ENCODE results near the gene POU6F1. TPM values are rescaled to one million over a fixed set of nuclear protein-coding genes. Genes with fewer than 3 reads are reported as not detected.

Gene POU6F1
- total and polyA plus RNA-seq, 2 of the 8 experiments (the other 6 are each of a cell fraction or from before 2014, with no cell fraction given) = 5.6 to 8.7 TPM

GRCh38 chr12:51238037-51238509 is 20.2 kb upstream of the POU6F1 start:
- peak overlapping the region; percentile 65 for H3K27ac ChIP-seq (ENCODE audit: low read depth, low read length)
- H2BK120ac ChIP-seq (replicated peaks; ENCODE audit: low read depth, low read length) = peak overlapping the region; percentile 93
- POLR2A ChIA-PET (ENCODE audit: partially characterized antibody) = interaction anchor here (0.6 to 3.3 kb wide), 19 partner anchors 9 to 190 kb away, joined by 3 to 26 read pairs (median 4); partner anchors contain the start of genes CSRNP2, LETMD1, POU6F1 and SMAGP
- H3K4me1 ChIP-seq (replicated peaks in 1 of 4; ENCODE audit: control insufficient read depth in 3 of 4, insufficient read depth in 4 of 4, low read length in 3 of 4) = peaks cover 0 to 9% (median 5%) of the 10 kb centered on the region in 4 experiments; a peak in 6 of 7 replicates
- 0 out of 2 replicates have a peak overlapping the region, but pooled peaks have one; percentile 54 for H2AK5ac ChIP-seq (ENCODE audit: low read depth, low read length)
- H2BK5ac ChIP-seq (ENCODE audit: low read depth, low read length) = peak overlapping the region; percentile 88
- DNase-seq (ENCODE audit: low read depth in 1 of 2, low spot score in 2 of 2) (no peak), FAIRE-seq (no peak)
- peak overlapping the region; percentile 82 to 88 for H3K4me2 ChIP-seq (ENCODE audit: insufficient read depth in 1 of 2, low read depth in 2 of 2, low read length in 2 of 2)
- H3K27me3 ChIP-seq (replicated peaks in 1 of 4; ENCODE audit: control insufficient read depth in 3 of 4, extremely low read depth in 1 of 4, insufficient read depth in 3 of 4, low read length in 3 of 4) = no peaks in the 10 kb centered on the region
- H3K23ac ChIP-seq (ENCODE audit: insufficient read length) = no peak overlapping the region
- H3K56ac ChIP-seq (replicated peaks; ENCODE audit: insufficient read length, low read depth, low read length) = peak overlapping the region; percentile 93
- peak overlapping the region; percentile 88 for H4K91ac ChIP-seq (replicated peaks; ENCODE audit: insufficient read length, low read length)
- H2BK20ac ChIP-seq (ENCODE audit: low read length) = peak overlapping the region; percentile 51; the same call in 1 of the 2 replicates
- TF ChIP-seq SIRT6 (IDR thresholded peaks at IDR 0.05; ENCODE audit: low read length) (no peak), TAF7 (optimal IDR thresholded peaks at IDR 0.05; ENCODE audit: borderline replicate concordance, low read depth, low read length) (peak; percentile 33)
- H3K18ac ChIP-seq (ENCODE audit: extremely low read depth, low read length) = peak overlapping the region; percentile 91
- peak overlapping the region; percentile 96 for H2AFZ ChIP-seq (ENCODE audit: low read length)
- peak overlapping the region; percentile 54 to 98 (median 78) for H3K4me3 ChIP-seq (ENCODE audit: extremely low read depth in 1 of 4, insufficient read depth in 2 of 4, low read depth in 3 of 4, low read length in 4 of 4)
- peak overlapping the region; percentile 100 for H2BK15ac ChIP-seq (ENCODE audit: low read length)
- H3K9ac ChIP-seq (replicated peaks in 1 of 4; ENCODE audit: extremely low read depth in 1 of 4, low read depth in 3 of 4, low read length in 3 of 4) = peak overlapping the region; percentile 56 to 100 (median 92)
- H3K4ac ChIP-seq (replicated peaks; ENCODE audit: insufficient read length, low read depth, low read length) = peak overlapping the region; percentile 92
- WGBS, 2 experiments (ENCODE audit: extremely low coverage in 1 of 2, insufficient coverage in 1 of 2, insufficient read length in 1 of 2, insufficient replicate concordance in 2 of 2, low coverage in 1 of 2, low lambda C conversion rate in 2 of 2, missing lambda C conversion rate in 1 of 2) = 50% methylated on average over 10 of the region's 10 CpGs; no CpG with 5 or more reads in 1 of the 2 experiments
- H3K23me2 ChIP-seq (ENCODE audit: low read depth, low read length) = peaks cover 8% of the 10 kb centered on the region
- no peaks in the 10 kb centered on the region for H3K9me3 ChIP-seq (ENCODE audit: insufficient read depth in 2 of 2, low read depth in 1 of 2, low read length in 1 of 2)
- H2BK12ac ChIP-seq (ENCODE audit: low read depth, low read length) = peak overlapping the region; percentile 64
- peak overlapping the region; percentile 8 for H3K14ac ChIP-seq (ENCODE audit: insufficient read length)
- peak overlapping the region; percentile 80 for H4K5ac ChIP-seq (ENCODE audit: insufficient read length, low read depth, low read length)
- peak overlapping the region; percentile 69; the same call in 1 of the 2 replicates for H4K8ac ChIP-seq (ENCODE audit: extremely low read depth, insufficient read depth, low read length)
- peaks cover 17 to 32% (median 26%) of the 10 kb centered on the region in 4 experiments for H3K36me3 ChIP-seq (ENCODE audit: control insufficient read depth in 2 of 4, insufficient read depth in 4 of 4, low read length in 3 of 4)
- peaks cover 0 to 15% of the 10 kb centered on the region in 2 experiments; a peak in 2 of 4 replicates for H3K79me2 ChIP-seq (ENCODE audit: control insufficient read depth in 1 of 2, insufficient read depth in 2 of 2, low read length in 2 of 2)
- H4K20me1 ChIP-seq (replicated peaks in 1 of 2; ENCODE audit: control insufficient read depth in 1 of 2, insufficient read depth in 2 of 2, low read length in 2 of 2) = peaks cover 0 to 2% of the 10 kb centered on the region in 2 experiments
- CTCF ChIA-PET (ENCODE audit: partially characterized antibody) = interaction anchor here (0.6 to 1.2 kb wide), 2 partner anchors 20 to 26 kb away, joined by 3 to 4 read pairs; partner anchors contain the start of gene POU6F1
- peaks cover 6% of the 10 kb centered on the region; the same call in 1 of the 2 replicates for H3K79me1 ChIP-seq (ENCODE audit: low read depth, low read length)

Data from H1 (cell line).